HG02763 (cell line): ENCODE data around the gene BAIAP2L1.

ENCODE experiments used
- ATAC-seq: cut with Tn5 transposase; IDR thresholded peaks from one replicate; pipeline ENCODE4 v1.9.1; 2021; ENCODE audit warnings: mild to moderate bottlenecking, moderate library complexity; ENCODE audit not compliant: unreplicated experiment

Gene BAIAP2L1

DNA sequence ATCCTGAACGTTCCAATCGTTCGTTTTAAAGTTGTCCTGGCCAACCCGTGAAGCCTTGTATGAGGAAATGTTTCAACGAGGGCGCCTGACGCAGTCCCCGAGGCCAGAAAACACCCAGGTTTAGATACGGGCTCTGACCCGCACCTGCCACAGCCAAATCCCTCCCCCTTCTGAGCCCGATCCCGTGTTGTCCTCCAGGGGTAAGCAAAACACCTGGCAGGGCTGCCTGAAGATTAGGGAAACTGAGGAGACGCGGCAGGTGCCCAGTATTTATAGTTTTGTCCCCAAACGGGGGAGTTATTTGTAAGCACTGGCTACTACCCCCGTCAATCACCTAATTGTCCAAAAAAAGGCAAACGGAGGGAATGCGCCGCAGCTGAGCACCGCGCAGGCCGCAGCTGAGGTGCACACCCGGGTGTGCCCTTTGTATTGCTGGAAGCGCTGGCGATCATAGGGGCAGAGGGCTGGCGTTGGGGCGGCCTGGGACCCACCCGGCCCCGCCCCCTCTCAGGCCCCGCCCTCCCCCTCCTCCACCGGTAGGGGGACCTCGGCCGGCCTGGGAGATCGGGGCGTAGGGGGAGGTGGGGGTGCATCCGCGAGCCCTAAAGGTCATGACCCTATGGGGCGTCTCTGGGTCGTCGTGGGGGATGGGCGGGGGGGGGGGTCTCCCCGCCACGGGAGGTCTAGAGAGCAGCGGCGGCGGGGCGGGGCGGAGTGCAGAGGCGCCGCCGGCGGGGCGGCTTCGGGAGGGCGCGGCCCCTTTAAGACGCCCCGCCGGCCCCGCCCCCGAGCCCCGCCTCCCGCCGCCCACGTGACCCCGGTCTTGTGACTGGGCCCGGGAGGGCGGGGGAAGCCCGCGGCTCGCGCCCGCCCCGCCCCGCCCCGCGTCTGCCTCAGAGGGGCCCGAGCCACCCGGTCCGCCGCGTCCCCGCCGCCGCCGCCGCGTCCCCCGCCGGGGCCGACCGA is 119.8 kb downstream of the BAIAP2L1 start, which contains the start of gene BRI3:
BRI3 (plus strand) TSS at position 896 of the 966 bp plus-strand sequence. CDS start 110 bp downstream, outside the sequence.
- ATAC-seq: peak; percentile 74

DNA sequence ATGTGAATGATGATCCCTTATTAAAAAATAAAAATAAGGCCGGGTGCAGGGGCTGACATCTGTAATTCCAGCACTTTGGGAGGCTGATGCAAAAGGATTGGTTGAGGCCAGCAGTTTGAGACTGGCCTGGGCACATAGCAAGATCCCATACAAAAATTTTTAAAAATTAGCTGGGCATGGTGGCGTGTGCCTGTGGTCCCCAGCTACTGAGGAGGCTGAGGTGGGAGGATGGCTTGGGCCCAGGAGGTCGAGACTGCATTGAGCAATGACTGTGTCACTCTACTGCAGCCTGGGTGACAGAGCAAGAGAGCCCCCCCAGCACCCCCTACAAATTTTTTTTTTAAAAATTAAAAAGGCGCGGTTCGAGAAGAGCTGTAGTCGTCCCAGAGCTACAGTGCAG is 120.6 kb downstream of the BAIAP2L1 start:
- ATAC-seq: no peak

- no peak for ATAC-seq
Measured at GRCh38 chr7:98278936-98279335, 122.0 kb downstream of the BAIAP2L1 start.

DNA sequence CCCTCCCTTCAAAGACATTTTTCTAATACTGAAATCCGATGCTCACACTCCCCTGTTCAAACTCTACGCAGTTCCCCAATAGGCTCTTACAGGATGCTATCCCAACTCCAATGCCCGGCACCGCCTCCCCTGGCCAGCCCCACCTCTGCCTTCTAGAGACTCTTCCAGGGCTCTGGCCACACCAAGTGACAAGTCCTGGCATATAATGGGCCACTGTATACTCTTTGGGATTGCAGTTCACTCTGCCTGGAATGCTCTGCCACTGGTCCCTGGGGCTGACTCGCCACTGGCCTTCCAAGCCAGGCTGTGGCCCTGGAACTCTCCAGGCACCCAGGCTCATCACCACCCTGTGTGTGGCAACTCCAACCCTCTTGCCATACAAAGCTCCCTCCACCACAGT is 122.5 kb downstream of the BAIAP2L1 start:
- no peak for ATAC-seq

GRCh38 chr7:98276241-98276761 is 124.6 kb downstream of the BAIAP2L1 start:
- ATAC-seq: no peak

- ATAC-seq: no peak
Measured at GRCh38 chr7:98267303-98267702, 133.6 kb downstream of the BAIAP2L1 start.

DNA sequence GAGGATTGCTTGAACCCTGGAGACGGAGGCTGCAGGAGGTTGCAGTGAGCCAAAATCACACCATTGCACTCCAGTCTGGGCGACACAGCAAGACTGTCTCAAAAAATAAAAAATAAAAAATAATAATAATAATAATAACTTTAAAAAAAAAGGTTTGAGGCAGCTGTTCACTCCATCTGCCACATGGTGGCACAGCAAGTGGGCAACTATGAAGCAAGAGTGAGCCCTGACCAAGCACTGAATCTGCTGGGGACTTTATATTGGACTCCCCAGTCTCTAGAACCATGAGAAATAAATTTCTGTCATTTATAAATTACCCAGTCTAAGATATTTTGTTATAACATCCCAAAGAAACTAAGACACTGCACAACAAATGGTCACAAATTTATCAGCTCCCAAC is 134.1 kb downstream of the BAIAP2L1 start:
- no peak for ATAC-seq

DNA sequence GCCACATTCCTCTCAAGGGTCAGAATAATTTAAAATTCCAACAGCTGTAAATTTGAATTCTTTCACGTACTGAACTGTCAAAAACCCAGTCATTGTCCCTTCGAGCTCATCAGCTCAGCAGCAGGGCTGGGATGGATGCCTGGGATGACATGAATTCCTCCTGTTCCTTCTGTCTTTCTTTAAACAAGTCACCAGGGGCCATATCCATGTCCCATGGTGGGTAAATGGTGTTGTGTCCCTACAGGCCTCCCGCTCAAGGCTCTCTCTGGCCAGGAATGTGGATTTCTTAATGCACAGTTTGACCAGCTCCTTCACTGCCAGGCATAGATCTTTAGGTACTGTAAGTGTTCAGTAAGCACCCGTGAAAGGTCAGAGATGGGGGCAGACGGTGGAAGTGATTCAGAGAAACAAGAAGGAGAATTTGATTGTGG is 135.0 kb downstream of the BAIAP2L1 start:
- no peak for ATAC-seq

GRCh38 chr7:98257701-98258100 is 143.2 kb downstream of the BAIAP2L1 start:
- ATAC-seq: no peak

DNA sequence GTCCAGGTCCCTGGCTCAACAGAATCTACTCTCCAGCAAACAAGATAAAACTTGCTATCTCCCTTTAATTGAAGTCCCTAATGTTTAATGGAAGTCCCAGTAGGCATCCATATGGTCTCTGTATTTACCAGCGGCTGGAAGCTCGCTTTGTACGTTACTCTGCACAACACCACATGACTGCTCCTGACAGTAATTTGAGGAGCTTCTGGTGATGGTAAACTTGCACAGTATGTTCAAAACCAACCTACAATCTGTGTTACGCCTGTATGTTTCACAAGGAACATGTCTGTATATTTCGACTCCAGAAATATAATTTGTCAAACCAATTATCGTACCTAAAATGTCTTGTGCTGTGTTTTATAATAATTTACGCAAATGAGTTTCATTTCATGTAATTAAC is 144.5 kb downstream of the BAIAP2L1 start:
- ATAC-seq: no peak

DNA sequence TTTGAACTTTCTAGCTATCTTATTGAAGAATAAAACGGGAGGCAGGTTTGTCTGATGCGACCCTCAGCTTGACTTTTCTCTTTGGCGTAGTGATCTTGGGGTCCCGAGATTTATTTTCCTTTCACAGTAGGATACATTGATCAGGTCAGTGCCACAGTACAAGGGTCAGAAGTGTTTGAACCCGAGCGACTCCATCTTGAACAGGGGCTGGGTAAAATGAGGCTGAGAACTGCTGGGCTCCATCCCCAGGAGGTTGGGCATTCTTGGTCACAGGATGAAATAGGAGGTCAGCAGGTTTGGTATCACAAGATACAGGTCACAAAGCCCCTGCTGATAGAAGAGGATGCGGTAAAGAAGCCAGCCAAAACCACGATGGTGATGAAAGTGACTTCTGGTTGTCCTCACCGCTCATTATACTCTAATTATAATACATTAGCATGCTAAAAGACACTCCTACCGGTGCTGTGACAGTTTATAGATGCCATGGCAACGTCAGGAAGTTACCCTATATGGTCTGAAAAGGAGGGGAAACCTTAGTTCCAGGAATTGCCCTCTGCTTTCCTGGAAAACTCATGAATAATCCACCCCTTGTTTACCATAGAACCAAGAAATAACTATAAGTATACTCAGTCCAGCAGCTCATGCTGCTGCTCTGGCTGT is 145.8 kb downstream of the BAIAP2L1 start:
- ATAC-seq: no peak

- no peak for ATAC-seq
Measured at GRCh38 chr7:98254516-98254915, 146.4 kb downstream of the BAIAP2L1 start.

DNA sequence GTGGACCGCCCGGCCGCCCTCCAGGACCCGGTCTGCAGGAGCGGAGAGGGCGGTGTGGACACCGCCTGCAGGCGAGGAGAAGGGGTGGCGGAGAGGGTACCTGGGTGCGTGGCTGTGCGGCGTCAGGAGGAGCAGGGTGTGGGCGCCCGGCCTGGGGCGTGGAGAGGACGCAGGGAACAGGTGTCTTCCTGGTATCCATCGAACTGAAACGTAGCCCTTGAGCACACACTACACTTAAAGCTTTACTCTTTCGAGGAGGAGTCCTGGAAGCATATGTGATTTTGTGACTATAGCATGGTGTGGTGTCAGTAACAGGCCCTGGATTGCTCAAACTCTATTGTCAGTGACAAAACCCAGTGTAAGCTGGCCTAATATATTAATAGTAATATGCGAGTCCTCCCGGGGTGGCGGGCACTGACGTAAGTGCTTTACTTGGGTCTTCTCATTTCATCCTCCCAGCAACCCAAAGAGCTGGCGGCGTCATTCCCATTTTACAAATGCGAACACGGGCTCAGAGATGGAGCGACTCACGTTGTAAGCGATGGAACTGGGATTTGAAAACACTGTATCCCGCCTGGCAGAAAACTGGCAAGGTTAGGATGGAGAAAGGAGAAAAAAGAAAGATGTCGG is 148.3 kb downstream of the BAIAP2L1 start:
- peak; percentile 23 for ATAC-seq

GRCh38 chr7:98251601-98252424 is 149.1 kb downstream of the BAIAP2L1 start, which contains the start of gene TECPR1:
TECPR1 (minus strand) TSS chr7:98252232; CDS start chr7:98246146, 6,086 bp downstream.
- peak; percentile 98 for ATAC-seq

GRCh38 chr7:98251231-98251600 is 149.7 kb downstream of the BAIAP2L1 start:
- peak; percentile 17 for ATAC-seq

DNA sequence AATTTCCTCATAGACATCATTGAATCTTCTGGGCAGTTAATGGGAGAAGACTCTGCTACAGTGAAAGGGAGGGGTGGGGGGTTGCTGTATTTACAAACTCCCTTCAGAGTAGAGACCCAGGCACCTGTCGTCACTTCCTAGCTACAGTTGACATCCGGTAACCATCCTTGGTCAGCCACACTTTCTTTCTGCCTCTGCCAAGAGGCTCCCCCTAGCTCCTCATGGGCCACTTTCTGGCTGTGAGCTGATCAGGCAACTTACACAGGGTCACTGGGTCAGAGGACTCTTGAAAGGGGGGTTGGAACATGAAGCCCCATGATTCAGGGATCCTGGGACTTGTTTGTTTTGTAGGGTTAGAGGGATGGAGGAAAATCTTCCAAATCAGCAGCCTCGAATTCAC is 150.1 kb downstream of the BAIAP2L1 start:
- ATAC-seq: no peak

DNA sequence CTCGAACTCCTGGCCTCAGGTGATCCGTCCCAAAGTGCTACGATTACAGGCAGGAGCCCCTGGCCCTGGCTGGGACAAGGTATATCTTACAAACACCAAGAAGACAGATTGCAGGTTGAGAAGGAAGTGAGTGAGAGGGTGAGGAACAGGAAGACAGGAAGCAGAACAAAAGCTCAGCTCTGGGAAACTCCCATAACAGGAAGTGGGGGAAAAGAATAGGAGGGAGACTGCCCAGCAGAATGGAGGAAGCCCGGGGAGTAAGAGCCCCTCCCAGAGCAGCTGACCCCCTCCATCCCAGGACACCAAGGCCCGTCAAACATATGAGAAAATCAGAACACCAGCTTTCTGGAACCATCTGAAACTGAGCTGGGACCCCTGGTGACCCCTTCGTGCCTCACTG is 151.8 kb downstream of the BAIAP2L1 start:
- no peak for ATAC-seq

DNA sequence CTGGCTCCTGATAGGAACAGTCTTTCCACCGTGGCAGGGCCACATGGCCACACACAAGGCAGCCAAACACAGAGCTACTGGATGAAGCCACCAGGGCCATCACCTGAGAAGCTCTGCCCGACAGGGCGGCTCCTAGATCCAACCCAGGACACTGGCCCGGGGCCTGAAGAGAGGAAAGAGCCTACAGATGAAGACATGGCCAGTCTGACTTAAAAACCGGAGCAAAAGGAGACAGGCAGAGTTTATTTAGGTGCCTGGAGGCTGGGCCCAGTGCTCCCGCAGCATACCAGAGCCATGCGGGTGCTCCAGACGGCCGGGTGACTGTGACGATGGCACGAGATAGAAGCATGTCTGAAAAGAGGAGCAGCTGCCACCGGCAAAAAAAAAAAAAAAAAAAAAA is 152.7 kb downstream of the BAIAP2L1 start:
- ATAC-seq: no peak

DNA sequence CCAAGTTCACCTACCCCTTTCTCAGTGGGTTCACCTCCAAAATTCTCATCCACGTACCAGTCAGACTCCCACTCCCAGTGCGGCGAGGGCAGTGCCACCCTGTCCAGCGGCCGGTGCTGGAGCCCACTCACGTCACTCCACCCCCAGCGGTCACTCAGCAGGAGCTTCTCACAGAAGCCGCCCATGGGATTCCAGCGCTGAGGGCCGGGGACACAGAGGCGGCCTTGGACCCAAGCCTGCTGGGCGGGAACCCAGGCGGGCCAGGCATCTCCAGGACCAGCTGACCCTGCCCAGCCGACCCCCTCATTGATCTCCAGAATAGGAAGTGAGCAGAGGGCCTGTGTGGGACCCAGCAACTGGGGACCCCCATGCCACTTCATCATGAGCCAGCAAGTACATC is 156.0 kb downstream of the BAIAP2L1 start:
- ATAC-seq: no peak

DNA sequence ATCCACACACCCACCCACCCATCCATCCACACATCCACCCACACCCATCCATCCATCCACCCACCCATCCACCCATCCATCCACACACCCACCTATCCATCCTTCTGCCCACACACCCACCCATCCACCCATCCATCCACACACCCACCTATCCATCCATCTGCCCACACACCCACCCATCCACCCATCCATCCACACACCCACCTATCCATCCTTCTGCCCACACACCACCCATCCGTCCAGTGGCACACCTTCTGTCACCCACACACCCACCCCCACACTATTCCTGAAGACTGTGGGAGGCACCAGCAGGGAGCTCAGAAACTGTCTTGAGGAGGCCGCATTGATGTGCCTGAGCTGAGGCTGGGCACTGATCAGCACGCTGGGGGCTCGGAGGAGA is 158.0 kb downstream of the BAIAP2L1 start:
- no peak for ATAC-seq
